GM19397 (cell line): ENCODE results near the gene KRT39.
"Not testable (repeated sequence)": the region's sequence is repeated elsewhere in the genome, so short reads cannot be mapped to it uniquely, and the experiment has no call there.

ENCODE experiments used
- ATAC-seq: cut with Tn5 transposase; IDR thresholded peaks from one replicate; pipeline ENCODE4 v1.9.1; 2021; ENCODE audit warnings: mild to moderate bottlenecking, moderate library complexity; ENCODE audit not compliant: unreplicated experiment

The KRT39 gene

DNA sequence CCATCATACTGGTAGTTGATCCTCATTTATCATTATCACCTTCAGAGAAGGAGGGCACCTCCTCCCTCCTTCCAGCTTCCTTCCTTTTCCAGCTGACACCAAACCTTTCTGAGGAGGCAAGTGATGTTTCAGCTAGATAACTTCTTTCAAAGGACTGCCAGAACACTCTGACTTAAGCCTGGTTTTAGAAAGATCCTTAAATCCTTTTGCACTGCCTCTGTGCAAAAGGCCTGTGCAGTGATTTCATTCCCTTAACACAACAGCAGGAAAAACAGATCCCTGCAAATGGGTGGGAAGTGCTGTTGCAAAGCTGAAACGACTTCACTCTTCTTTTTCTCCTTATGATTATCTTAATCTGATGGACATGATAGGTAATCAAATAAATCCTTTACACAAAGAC lies 22.2 kb downstream of the KRT39 start:
- ATAC-seq, result no peak

DNA sequence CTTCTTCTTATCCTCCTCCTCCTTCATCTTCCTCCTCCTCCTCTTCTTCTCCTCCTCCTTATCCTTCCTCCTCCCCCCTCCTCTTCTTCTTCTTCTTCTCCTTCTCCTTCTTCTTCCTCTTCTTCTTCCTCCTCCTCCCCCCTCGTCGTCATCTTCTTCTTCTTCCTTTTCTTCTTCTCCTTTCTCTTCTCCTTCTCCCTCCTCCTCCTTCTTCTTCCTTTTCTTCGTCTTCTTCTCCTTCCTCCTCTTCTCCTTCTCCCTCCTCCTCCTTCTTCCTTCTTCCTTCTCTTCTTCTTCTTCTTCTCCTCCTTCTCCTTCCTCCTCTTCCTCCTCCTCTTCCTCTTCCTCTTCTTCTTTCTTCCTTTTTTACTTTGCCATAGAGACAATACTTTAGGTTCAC lies 24.2 kb downstream of the KRT39 start:
- no peak for ATAC-seq

DNA sequence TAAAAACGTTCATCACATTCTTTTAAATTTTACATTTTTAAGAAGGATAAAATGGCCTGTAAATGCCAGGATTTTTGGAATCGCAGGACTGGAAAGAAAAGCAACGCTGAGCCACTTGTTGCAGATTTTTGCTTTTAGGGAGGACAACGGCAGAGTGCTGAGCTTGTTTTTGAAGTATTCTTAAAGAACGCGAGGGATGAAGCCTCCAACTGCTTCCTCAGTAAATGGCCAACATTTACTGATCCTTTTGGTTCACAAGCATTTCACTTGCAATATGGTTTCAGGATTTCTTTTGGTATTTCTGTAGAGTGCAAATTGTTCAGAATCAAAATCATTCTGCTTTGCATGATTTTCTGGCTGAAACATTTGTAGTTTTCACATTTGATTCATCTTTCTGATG lies 26.5 kb downstream of the KRT39 start:
- no peak for ATAC-seq

DNA sequence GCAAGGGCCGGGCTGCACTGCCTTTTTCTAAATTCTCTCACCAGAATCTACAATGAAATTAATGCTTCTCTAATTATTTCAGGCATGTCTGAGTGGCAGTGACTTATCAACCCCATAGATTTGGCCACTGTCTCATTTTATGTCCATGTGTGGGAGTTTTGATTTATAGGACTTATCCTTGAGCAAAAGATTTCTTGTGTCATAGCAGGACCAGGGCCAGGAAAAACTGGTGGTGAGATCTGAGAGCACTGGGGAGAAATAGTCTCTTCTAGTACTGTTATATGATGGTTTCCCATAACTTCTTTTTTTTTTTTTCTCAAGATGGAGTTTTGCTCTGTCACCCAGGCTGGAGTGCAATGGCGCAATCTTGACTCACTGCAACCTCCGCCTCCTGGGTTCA lies 27.8 kb downstream of the KRT39 start:
- no peak for ATAC-seq

DNA sequence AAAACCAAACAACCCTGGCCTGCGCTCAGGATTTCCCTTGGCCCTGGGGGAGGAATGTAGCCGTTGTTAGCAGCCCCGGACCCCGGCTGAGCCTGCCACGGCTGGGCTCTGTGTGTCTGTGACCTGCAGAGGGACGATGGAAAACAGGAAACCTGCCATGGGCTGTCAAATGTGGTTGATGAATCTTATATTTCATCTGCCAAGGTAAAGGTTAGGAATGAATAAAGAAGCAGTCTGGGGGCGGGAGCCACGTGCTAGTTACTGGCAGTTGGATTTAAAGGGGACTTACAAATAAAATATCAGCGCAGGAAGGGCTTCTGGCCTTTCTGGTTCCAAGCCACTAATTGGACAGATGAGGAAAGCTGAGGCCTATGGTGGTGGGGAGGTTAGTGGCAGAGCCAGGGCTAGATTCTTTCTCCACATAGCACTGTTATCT lies 29.3 kb downstream of the KRT39 start, which contains the start of gene KRT23:
TSS of gene KRT23 (minus strand) at position 263 of the 436 bp plus-strand sequence. CDS start 1,043 bp downstream, outside the sequence.
- no peak for ATAC-seq

DNA sequence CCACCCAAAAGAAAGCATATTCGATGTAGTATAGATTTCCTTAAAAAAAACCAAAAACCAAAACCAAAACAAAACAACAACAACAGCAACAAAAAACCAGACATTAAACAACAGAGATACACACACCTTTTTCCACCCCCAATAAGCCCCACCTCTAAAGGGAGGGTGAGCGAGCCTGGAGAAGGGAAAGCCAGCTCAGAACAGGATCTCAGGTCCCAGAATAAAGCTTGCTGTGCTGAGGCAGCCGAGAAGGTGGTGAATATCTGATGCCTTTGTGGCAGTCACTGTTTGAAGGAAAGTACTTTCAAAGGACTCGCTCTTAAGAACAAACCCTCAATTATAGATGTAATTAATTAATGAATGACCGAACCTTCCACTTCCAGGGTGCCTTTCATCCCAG lies 29.8 kb downstream of the KRT39 start:
- ATAC-seq, result no peak

DNA sequence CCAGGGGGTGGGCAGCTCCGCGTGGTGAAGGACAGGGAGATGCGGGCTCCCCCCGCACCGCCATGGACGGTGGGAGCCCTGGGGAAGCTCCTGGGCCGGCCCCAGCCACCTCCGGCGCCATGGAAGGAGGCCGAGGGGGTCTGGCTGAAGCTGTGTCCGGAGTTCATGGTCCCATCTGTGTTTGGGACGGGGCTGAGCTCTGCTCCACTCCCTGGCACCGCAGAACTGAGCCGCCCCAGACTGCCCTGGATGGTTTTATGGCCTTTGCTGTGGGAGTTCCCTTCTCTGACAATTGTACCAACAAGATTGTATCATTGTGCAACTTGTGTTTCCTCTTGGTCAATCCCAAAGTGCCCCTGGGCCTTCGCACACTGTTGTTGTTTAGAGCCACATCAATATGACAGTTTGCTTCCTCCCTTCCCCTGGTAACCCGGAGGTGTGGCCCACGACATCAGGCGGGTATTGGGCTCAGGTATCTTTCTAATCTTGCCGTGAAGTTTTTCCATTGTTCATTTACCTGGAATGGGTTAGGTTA lies 30.2 kb downstream of the KRT39 start:
- ATAC-seq, result no peak

DNA sequence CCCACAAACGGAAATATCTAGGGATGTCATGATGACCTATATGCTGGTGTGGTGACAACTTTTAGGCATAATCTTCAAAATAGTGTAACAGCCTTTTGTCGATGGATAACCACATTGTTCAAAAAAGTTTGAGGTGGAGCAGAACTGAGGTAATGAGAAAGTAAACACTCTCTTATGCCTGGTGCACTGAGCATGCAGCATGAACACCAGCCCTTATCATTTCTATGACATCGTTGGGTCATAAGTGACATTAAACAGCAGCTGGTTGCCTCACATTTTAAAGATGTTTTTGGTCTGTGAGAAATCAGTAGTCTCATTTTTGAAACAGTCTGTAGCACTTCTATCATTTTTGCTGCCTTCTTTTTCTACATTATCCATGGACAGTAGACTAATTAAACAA lies 31.1 kb downstream of the KRT39 start:
- ATAC-seq, result no peak

DNA sequence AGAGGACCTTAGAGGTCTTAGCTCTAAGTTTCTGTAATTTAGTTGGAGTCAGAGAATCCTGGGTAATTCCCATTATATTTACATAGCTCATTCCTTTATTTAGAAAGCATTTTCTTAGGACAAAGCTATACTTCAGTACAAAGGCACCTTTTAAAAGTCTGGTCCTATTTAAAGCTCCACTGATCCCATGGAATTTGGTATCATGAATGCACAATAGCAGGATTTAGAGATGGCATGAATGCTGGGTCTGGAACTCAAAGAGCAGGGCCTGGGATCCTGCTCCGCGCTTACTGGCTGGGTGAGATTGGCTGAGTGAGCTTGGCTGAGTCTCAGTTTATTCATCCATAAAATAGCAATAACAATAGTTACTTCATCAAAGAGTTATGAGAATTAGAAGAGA lies 34.1 kb downstream of the KRT39 start:
- no peak for ATAC-seq

DNA sequence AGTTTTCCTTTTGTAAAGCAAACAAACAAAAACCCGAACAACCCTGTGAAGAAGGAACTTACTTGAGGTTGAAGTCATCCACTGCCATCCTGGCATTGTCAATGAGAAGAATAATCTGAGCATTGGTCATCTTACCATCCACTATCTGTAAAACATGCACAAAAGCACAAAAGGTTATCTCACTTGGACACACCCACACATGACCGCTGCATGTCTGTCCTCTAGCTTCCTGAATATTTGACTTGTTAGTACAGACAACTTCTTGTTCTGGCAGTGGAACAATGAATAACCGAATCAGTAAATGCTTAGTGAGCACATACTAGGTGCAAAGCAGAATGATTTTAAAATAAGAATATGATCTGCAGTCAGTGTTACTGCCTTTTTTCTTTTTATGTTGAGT lies 35.4 kb downstream of the KRT39 start:
- no peak for ATAC-seq

DNA sequence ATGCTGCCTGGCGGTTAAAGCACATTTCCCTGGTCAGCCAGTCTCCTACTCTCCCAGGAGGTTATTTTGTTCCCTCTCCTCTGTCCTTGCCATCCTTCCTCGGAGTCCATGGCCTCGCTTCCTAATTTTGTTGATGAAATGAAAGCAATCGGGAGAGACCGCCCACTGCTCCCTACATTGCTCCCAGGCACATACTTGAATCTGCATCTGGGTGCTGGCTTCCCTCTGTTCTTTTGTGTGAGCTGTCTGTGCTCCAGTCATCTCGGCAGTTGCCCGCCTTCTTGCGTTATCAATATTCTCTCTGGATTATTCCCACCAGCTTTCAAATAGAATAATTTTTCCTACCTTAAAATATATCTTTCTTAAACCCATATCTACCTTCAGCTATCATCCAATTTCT lies 40.4 kb downstream of the KRT39 start:
- no peak for ATAC-seq

DNA sequence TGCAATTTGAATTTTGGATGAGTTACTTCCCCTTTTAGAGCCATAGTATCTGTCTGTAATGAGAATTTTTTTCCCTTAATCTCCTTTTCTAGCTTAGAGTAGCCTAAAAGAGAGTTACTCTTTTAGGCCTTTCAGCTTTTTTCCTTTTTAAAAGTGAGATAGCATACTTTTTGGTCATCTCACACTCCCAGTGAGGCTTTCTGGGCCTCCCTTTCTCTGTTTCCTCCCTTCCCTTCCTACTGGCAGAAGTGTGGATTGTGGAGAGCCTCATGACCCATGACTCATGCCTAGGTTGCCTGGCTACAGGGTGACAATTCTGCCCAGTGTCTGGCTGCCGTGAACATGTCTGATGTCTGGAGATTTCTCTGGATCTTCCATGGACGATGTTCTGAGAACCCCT lies 44.5 kb downstream of the KRT39 start:
- no peak for ATAC-seq

DNA sequence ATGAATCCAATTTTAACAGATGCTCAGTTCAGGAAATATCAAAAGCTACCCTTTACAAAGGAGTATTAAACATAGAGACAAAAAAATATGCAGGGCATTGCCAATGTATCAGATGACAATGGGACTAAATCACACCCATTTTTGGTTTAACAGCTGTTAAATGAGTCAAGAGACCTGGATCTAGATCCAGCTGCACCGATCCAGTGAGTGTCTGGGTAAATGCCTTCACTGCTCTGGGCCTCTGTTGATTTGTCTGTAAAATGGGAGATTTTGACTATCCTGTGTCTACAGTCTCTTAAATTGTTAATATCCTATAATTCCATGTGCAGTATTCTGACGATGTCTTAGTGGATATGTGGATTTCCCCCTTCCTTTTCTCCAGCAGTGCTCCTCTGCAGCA lies 45.7 kb downstream of the KRT39 start:
- no peak for ATAC-seq

DNA sequence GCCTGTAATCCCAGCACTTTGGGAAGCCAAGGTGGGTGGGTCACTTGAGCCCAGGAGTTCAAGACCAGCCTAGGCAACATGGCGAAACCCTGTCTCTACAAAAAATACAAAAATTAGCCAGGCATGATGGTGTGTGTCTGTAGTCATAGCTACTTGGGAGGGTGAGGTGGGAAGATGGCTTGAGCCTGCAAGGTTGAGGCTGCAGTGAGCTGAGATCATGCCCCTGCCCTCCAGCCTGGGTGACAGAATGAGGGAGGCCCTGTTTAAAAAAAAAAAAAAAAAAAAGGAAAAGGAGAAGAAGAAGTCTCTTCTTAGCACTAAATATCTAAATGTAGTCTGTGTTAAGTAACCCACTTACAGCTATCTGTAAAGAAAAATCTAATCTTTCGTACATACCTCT lies 49.6 kb downstream of the KRT39 start:
- not testable (repeated sequence) for ATAC-seq

DNA sequence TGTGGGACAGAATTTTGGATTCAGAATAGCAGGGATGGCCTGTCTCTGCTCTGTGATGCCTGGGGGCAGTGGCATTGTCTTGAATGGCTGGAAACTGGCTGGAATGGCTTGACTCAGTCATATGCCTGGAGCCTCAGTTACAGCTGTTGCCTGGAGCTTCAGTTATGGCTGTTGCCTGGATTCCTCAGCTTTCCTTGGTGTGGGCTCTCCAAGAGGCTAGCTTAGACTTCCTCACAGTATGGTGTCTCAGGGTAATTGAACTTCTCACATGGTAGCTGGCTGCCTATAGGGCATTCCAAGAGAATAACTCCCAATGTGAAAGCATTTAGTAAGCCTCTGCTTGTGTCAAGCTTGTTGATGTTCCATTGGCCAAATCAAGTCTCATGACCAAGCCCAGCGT lies 50.4 kb downstream of the KRT39 start:
- no peak for ATAC-seq

DNA sequence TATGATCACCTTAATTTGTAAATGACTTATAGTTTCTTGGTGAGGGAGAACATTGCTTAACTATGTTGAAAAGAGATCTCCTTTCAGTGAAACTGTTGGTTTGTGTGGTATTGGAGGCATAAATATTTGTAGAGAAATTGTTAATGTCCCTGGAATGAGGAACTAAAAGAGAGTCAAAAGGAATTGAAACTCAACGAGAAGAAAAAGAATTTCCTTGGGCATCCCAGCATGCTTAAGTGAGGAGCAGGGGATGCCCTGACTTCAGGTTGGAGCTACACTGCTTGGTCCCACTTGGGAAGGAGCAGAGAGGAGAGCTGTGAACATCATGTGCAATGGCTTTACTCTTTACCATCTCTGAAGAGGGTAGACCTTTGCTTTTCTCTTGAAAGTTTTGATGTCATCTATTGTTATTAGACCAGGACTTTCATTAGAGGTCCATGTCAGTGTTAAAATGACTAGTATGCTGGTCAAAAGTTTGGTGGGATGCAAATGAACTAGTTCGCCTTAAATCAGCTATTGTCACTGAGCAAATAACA lies 51.0 kb downstream of the KRT39 start:
- no peak for ATAC-seq

DNA sequence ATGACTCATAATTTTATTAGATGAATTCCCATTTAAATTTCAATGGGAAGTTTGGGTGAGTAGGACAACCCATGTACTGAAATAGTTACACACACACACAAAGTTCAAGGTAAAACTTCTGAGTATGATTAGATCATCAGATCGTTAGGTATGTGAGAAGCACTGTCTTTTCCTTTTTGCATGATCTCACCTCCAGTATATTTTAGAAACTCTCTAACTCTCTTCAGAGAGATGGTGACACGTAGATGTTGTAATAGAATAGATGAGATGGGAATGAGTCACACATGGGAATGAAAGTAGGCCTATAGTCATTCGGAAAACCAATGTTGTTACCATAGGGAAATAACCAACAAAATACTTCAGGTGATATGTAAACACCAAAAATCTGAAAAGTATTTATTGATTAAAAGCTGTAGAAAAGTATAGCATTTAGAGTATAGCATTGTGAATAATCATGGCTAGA lies 51.5 kb downstream of the KRT39 start:
- no peak for ATAC-seq

DNA sequence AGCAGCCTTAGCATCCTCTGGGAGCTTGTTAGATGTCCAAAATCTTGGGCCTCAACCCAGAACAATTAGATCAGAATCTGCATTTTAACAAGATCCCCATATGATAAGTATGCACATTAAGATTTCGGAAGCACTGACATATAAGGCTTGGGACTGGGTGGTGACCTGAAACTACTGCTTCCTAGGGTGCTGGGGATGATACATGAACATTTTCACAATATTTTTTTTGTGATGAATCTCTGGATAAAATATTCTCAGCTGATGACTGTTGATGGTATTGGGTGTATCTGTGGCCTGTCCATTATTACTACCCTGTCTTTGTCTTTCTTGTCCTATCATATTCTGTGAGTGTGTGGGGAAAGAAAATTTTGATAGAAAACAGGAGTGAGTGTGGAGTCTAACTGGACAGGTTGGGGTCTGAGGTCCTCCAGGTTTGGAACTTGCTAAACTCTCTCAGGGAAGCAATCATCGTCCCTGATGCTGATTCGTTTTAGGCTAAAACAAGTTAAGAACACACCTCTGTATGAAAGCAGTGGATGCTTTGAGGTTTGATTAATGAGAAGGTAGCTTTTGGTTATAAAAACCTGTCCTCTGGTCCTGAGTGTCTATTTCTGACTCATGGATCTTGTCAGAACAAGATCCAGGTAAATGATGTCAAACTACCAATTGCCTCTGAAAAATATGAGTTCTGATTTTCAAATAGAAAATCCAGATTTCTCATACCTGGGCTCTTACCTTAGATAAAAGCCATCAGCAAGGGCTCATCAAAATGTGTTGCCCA lies 52.5 kb downstream of the KRT39 start:
- no peak for ATAC-seq

DNA sequence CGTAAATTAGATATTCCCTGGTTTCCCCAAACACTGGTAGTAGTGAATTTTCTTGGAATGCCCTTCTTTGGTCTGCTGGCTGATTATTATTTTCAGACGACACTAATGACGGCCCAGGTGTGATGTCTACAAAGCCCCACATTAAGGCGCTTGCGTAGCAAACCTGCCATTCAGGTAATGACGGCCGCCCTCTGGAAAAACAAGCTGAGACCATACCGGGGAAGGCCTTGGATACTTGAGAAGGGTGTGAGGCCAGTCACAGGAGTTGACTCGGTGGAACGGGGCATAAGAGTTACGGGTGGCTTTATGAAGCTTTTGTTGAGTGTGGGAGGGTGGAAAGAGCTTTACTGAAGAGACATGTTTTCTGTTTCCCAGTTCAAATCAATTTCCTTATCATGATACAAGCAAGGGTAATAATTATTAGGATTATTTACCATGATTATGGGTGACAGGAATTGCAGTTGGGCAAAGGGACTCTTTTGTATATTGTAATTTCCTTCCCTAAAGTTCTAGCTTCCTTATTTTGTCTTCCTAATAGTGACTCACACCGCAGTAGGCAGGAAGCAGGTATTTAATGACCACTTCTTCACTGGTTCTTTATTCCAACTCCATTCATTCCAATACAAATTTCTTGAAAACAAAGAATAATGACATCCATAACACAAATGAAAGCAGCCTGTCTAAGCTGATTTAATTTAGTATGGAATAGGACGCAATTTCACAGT lies 54.1 kb downstream of the KRT39 start:
- ATAC-seq, result no peak

DNA sequence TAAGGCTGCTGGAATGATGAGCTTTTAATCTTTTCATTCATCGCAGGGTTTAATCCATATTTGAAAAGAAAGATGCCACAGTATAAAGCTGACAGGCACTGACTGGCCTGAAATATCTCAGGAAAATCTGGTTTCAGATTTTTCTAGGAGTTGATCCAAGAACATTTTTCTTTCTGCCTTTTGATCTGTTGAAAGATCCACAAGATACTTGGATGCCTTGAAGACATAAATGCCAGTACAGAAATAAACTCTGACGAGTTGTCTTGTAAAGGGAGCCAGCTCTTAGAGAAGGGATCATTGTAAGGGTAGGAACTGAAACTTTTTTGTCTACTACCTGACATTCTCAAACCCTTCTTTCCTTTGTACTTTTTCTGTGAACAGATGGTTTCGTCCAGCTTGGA lies 56.3 kb downstream of the KRT39 start:
- ATAC-seq, result no peak

DNA sequence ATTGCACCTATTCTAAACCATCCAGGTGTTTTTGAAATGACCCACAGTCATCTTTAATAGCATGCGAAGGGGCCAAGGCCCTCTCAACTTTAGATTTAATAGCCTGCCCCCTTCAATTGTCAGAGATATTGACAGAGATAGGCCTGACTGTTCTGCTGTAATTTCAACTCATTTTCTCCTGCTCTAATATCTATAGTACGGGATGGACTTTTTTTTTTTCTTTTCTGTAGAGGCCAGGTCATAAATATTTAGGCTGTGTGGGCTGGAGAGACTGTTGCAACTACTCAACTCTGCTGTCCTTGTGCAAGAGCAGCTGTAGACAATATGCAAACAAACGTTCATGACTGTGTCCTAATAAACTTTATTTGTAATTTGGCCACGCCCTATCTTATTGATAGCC lies 57.0 kb downstream of the KRT39 start:
- no peak for ATAC-seq

DNA sequence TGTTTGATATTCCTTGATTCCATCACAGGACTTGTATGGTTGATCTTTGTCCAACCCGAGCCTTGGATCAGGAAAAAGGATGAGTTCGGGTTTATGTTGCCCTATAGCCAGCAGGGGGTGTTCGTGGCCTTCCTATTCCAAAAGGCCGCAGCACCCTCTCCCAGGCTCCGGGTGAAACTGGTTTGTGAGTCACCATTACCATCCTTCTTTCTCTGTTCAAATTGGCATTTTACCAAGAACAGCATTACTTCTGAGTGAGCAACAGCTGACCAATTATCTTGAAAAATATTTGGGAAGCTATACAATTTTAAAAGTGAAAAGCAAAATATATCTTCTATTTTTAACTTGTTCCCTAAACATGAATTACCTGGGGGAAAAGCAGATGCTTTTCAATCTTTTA lies 57.4 kb downstream of the KRT39 start:
- ATAC-seq, result no peak
